Measurements from ENCODE around the gene CPTP.
"Not testable (repeated sequence)": the region's sequence is repeated elsewhere in the genome, so short reads cannot be mapped to it uniquely, and the experiment has no call there.

CPTP gene

GRCh38 chr1:1306661-1307260 lies 17.8 kb upstream of the CPTP start:
- DNase-seq (ENCODE audit: low read depth in 2 of 2) = no peak

- DNase-seq (ENCODE audit: low read depth in 2 of 2) = no peak
These were observed 17.2 kb upstream of the CPTP start for GRCh38 chr1:1307261-1307922.

GRCh38 chr1:1307923-1308755 lies 16.5 kb upstream of the CPTP start, which contains the start of the genes ACAP3 and PUSL1:
Gene ACAP3, minus strand, starts transcription at chr1:1307930. Its CDS starts 115 bp downstream, at chr1:1307815.
Gene PUSL1, plus strand, starts transcription at chr1:1308597. Its CDS starts 47 bp downstream, at chr1:1308644.
- peak; percentile 73 to 77 for DNase-seq (ENCODE audit: low read depth in 2 of 2)

GRCh38 chr1:1308756-1309250 lies 15.8 kb upstream of the CPTP start:
- no peak for DNase-seq (ENCODE audit: low read depth in 2 of 2)

GRCh38 chr1:1309251-1310108 lies 15.1 kb upstream of the CPTP start:
- no peak for DNase-seq (ENCODE audit: low read depth in 2 of 2)

- no peak for DNase-seq (ENCODE audit: low read depth in 2 of 2)
These were observed 14.6 kb upstream of the CPTP start for GRCh38 chr1:1310109-1310385.

GRCh38 chr1:1310476-1311053 lies 14.0 kb upstream of the CPTP start:
- DNase-seq (ENCODE audit: low read depth in 2 of 2) = no peak

- no peak for DNase-seq (ENCODE audit: low read depth in 2 of 2)
These were observed 13.2 kb upstream of the CPTP start for GRCh38 chr1:1311107-1312104.

GRCh38 chr1:1312450-1313314 lies 11.9 kb upstream of the CPTP start:
- no peak for DNase-seq (ENCODE audit: low read depth in 2 of 2)

- DNase-seq (ENCODE audit: low read depth in 2 of 2) = no peak
These were observed 10.9 kb upstream of the CPTP start for GRCh38 chr1:1313500-1314236.

- no peak for DNase-seq (ENCODE audit: low read depth in 2 of 2)
These were observed 10.4 kb upstream of the CPTP start for GRCh38 chr1:1314237-1314586.

GRCh38 chr1:1314678-1315335 lies 9.8 kb upstream of the CPTP start:
- DNase-seq (ENCODE audit: low read depth in 2 of 2) = no peak

GRCh38 chr1:1315435-1315954 lies 9.1 kb upstream of the CPTP start:
- DNase-seq (ENCODE audit: low read depth in 2 of 2) = no peak

GRCh38 chr1:1316199-1316598 lies 8.4 kb upstream of the CPTP start:
- not testable (repeated sequence) for DNase-seq (ENCODE audit: low read depth in 2 of 2)

- no peak for DNase-seq (ENCODE audit: low read depth in 2 of 2)
These were observed 7.2 kb upstream of the CPTP start for GRCh38 chr1:1317420-1317819.

GRCh38 chr1:1318131-1318652 lies 6.4 kb upstream of the CPTP start:
- DNase-seq (ENCODE audit: low read depth in 2 of 2) = no peak

All from activated CD8-positive, alpha-beta memory T cell treated with anti-CD3 and anti-CD28 coated beads for 4 hours (primary cell).